HEK293 (cell line): ENCODE data around the gene TAOK3.
A peak's percentile ranks its signal among the peaks of the same experiment; 100 is the strongest.

ENCODE experiments used
- ATF2 ChIP-seq: fragments of 450-650 bp; formaldehyde crosslinking; IDR thresholded peaks from 2 replicates; pipeline ENCODE4 v1.5.1; 2016; ENCODE audit warnings: missing biosample characterization, missing genetic modification characterization, low read depth
- GLIS2 ChIP-seq: fragments of 450-650 bp; formaldehyde crosslinking; IDR thresholded peaks from 2 replicates; pipeline ENCODE4 v1.5.1; 2016; ENCODE audit warnings: missing biosample characterization, missing genetic modification characterization
- HOXA7 ChIP-seq: sonication (generic); formaldehyde crosslinking; IDR thresholded peaks from 2 replicates; pipeline ENCODE4 v1.8.1; 2022; ENCODE audit warnings: missing genetic modification reagents, borderline replicate concordance
- INSM2 ChIP-seq: fragments of 450-650 bp; formaldehyde crosslinking; IDR thresholded peaks from 2 replicates; pipeline ENCODE4 v1.5.1; 2016; ENCODE audit warnings: missing biosample characterization, missing genetic modification characterization
- KLF8 ChIP-seq: fragments of 450-650 bp; formaldehyde crosslinking; IDR thresholded peaks from 2 replicates; pipeline ENCODE4 v1.5.1; 2016; ENCODE audit warnings: missing biosample characterization, missing genetic modification characterization
- OVOL3 ChIP-seq: fragments of 450-650 bp; formaldehyde crosslinking; IDR thresholded peaks from 2 replicates; pipeline ENCODE4 v1.5.1; 2016; ENCODE audit warnings: missing biosample characterization, missing genetic modification characterization
- PRDM6 ChIP-seq: fragments of 450-650 bp; formaldehyde crosslinking; IDR thresholded peaks from 2 replicates; pipeline ENCODE4 v1.5.1; 2017; ENCODE audit warnings: missing biosample characterization, missing genetic modification characterization
- YY2 ChIP-seq: fragments of 450-650 bp; formaldehyde crosslinking; IDR thresholded peaks from 2 replicates; pipeline ENCODE4 v1.5.1; 2016; ENCODE audit warnings: missing biosample characterization, missing genetic modification characterization
- ZBTB20 ChIP-seq: fragments of 450-650 bp; formaldehyde crosslinking; IDR thresholded peaks from 2 replicates; pipeline ENCODE4 v1.5.1; 2016; ENCODE audit warnings: missing biosample characterization, missing genetic modification characterization
- ZNF157 ChIP-seq: fragments of 450-650 bp; formaldehyde crosslinking; IDR thresholded peaks from 2 replicates; pipeline ENCODE4 v1.5.1; 2016; ENCODE audit warnings: missing biosample characterization, missing genetic modification characterization
- ZNF174 ChIP-seq: fragments of 450-650 bp; formaldehyde crosslinking; IDR thresholded peaks from 2 replicates; pipeline ENCODE4 v1.5.0; 2017; ENCODE audit warnings: missing biosample characterization, mild to moderate bottlenecking, missing genetic modification characterization
- ZNF23 ChIP-seq: fragments of 450-650 bp; formaldehyde crosslinking; IDR thresholded peaks from 2 replicates; pipeline ENCODE4 v1.5.1; 2016; ENCODE audit warnings: missing biosample characterization, missing genetic modification characterization, borderline replicate concordance
- ZNF510 ChIP-seq: fragments of 450-650 bp; formaldehyde crosslinking; IDR thresholded peaks from 2 replicates; pipeline ENCODE4 v1.5.1; 2018; ENCODE audit warnings: mild to moderate bottlenecking, missing genetic modification characterization, missing biosample characterization; ENCODE audit not compliant: insufficient replicate concordance
- ZNF558 ChIP-seq: fragments of 450-650 bp; formaldehyde crosslinking; IDR thresholded peaks from 2 replicates; pipeline ENCODE4 v1.5.1; 2016; ENCODE audit warnings: missing biosample characterization, missing genetic modification characterization
- ZNF560 ChIP-seq: fragments of 450-650 bp; formaldehyde crosslinking; IDR thresholded peaks from 2 replicates; pipeline ENCODE4 v1.5.1; 2017; ENCODE audit warnings: missing biosample characterization, missing genetic modification characterization, borderline replicate concordance
- ZNF600 ChIP-seq: fragments of 450-650 bp; formaldehyde crosslinking; IDR thresholded peaks from 2 replicates; pipeline ENCODE4 v1.5.1; 2016; ENCODE audit warnings: missing biosample characterization, missing genetic modification characterization
- ZNF658 ChIP-seq: fragments of 450-650 bp; formaldehyde crosslinking; IDR thresholded peaks from 2 replicates; pipeline ENCODE4; 2016; ENCODE audit warnings: missing biosample characterization, missing genetic modification characterization
- ZNF677 ChIP-seq: fragments of 450-650 bp; IDR thresholded peaks from 2 replicates; pipeline ENCODE4 v1.5.0; 2018; ENCODE audit warnings: missing biosample characterization, mild to moderate bottlenecking, missing genetic modification characterization, moderate library complexity
- ZNF704 ChIP-seq: fragments of 450-650 bp; formaldehyde crosslinking; IDR thresholded peaks from 2 replicates; pipeline ENCODE4 v1.5.1; 2016; ENCODE audit warnings: missing biosample characterization, missing genetic modification characterization
- ZNF707 ChIP-seq: fragments of 450-650 bp; formaldehyde crosslinking; IDR thresholded peaks from 2 replicates; pipeline ENCODE4 v1.5.1; 2016; ENCODE audit warnings: missing biosample characterization, missing genetic modification characterization
- ZNF747 ChIP-seq: fragments of 450-650 bp; formaldehyde crosslinking; IDR thresholded peaks from 2 replicates; pipeline ENCODE4 v1.5.1; 2016; ENCODE audit warnings: missing biosample characterization, missing genetic modification characterization
- ZNF830 ChIP-seq: fragments of 450-650 bp; IDR thresholded peaks from 2 replicates; pipeline ENCODE4 v1.5.0; 2018; ENCODE audit warnings: missing biosample characterization, missing genetic modification characterization, low read depth, mild to moderate bottlenecking, moderate library complexity
- ZNF837 ChIP-seq: fragments of 450-650 bp; formaldehyde crosslinking; IDR thresholded peaks from 2 replicates; pipeline ENCODE4 v1.5.1; 2016; ENCODE audit warnings: missing biosample characterization, missing genetic modification characterization
- ZSCAN4 ChIP-seq: fragments of 450-650 bp; formaldehyde crosslinking; IDR thresholded peaks from 2 replicates; pipeline ENCODE4 v1.5.1; 2017; ENCODE audit warnings: missing biosample characterization, missing genetic modification characterization
- TF ChIP-seq, protein P1 (sequence below): fragments of 450-650 bp; formaldehyde crosslinking; IDR thresholded peaks from 2 replicates; pipeline ENCODE4 v1.5.1; 2016; ENCODE audit warnings: missing biosample characterization, missing genetic modification characterization, borderline replicate concordance
- TF ChIP-seq, protein P2 (sequence below): fragments of 450-650 bp; formaldehyde crosslinking; IDR thresholded peaks from 2 replicates; pipeline ENCODE4 v1.5.1; 2016; ENCODE audit warnings: missing biosample characterization, missing genetic modification characterization

The TAOK3 gene

GRCh38 chr12:118102070-118102469 lies 270.6 kb downstream of the TAOK3 start (continued):
- TF ChIP-seq ZNF837 (tag by site-specific recombination) (no peak), ZNF658 (tag by site-specific recombination) (no peak), ZNF157 (tag by site-specific recombination) (no peak), ZNF830 (no peak), YY2 (tag by site-specific recombination) (no peak), ZNF510 (tag by site-specific recombination) (no peak), KLF8 (tag by site-specific recombination) (peak; percentile 44; the same call in 1 of the 2 replicates), GLIS2 (tag by site-specific recombination) (peak; percentile 38; the same call in 1 of the 2 replicates), ZNF558 (tag by site-specific recombination) (no peak), ZNF174 (no peak), OVOL3 (tag by site-specific recombination) (no peak), PRDM6 (tag by site-specific recombination) (no peak), HOXA7 (CRISPR knock-in tag) (no peak), ZNF747 (tag by site-specific recombination) (no peak), INSM2 (tag by site-specific recombination) (no peak), ZNF677 (no peak), ZNF707 (tag by site-specific recombination) (no peak), ZNF23 (no peak), ZSCAN4 (no peak), ZNF600 (0 out of 2 replicates have a peak, but pooled peaks have one; percentile 10), ATF2 (tag by site-specific recombination) (no peak), ZNF560 (no peak), ZNF704 (tag by site-specific recombination) (no peak), ZBTB20 (tag by site-specific recombination) (0 out of 2 replicates have a peak, but pooled peaks have one; percentile 12)
- TF ChIP-seq, protein P1, sequence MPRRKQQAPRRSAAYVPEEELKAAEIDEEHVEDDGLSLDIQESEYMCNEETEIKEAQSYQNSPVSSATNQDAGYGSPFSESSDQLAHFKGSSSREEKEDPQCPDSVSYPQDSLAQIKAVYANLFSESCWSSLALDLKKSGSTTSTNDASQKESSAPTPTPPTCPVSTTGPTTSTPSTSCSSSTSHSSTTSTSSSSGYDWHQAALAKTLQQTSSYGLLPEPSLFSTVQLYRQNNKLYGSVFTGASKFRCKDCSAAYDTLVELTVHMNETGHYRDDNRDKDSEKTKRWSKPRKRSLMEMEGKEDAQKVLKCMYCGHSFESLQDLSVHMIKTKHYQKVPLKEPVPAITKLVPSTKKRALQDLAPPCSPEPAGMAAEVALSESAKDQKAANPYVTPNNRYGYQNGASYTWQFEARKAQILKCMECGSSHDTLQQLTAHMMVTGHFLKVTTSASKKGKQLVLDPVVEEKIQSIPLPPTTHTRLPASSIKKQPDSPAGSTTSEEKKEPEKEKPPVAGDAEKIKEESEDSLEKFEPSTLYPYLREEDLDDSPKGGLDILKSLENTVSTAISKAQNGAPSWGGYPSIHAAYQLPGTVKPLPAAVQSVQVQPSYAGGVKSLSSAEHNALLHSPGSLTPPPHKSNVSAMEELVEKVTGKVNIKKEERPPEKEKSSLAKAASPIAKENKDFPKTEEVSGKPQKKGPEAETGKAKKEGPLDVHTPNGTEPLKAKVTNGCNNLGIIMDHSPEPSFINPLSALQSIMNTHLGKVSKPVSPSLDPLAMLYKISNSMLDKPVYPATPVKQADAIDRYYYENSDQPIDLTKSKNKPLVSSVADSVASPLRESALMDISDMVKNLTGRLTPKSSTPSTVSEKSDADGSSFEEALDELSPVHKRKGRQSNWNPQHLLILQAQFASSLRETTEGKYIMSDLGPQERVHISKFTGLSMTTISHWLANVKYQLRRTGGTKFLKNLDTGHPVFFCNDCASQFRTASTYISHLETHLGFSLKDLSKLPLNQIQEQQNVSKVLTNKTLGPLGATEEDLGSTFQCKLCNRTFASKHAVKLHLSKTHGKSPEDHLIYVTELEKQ: no peak
- TF ChIP-seq, protein P2, sequence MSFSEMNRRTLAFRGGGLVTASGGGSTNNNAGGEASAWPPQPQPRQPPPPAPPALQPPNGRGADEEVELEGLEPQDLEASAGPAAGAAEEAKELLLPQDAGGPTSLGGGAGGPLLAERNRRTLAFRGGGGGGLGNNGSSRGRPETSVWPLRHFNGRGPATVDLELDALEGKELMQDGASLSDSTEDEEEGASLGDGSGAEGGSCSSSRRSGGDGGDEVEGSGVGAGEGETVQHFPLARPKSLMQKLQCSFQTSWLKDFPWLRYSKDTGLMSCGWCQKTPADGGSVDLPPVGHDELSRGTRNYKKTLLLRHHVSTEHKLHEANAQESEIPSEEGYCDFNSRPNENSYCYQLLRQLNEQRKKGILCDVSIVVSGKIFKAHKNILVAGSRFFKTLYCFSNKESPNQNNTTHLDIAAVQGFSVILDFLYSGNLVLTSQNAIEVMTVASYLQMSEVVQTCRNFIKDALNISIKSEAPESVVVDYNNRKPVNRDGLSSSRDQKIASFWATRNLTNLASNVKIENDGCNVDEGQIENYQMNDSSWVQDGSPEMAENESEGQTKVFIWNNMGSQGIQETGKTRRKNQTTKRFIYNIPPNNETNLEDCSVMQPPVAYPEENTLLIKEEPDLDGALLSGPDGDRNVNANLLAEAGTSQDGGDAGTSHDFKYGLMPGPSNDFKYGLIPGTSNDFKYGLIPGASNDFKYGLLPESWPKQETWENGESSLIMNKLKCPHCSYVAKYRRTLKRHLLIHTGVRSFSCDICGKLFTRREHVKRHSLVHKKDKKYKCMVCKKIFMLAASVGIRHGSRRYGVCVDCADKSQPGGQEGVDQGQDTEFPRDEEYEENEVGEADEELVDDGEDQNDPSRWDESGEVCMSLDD (tag by site-specific recombination): no peak
